Activated naive CD4-positive, alpha-beta T cell treated with anti-CD3 and anti-CD28 coated beads for 36 hours (primary cell): Measurements from ENCODE around the gene HRK. TPM values are rescaled to one million over a fixed set of nuclear protein-coding genes. Genes with fewer than 3 reads are reported as not detected.
A peak's percentile ranks its signal among the peaks of the same experiment; 100 is the strongest.

Source experiments
- CTCF ChIA-PET: fragments of 350-600 bp; sonication (Branson Sonifier 250); formaldehyde crosslinking; loops from one replicate; lab custom pipeline; 2021; ENCODE audit warnings: antibody characterized with exemption; lab: Charles Lee
- DNase-seq: peaks from one replicate; pipeline ENCODE4 v3.0.0-alpha.2; 2020
- H3K27ac Mint-ChIP-seq: one replicate; pipeline ENCODE4 v1.8.0; 2021; ENCODE audit warnings: mild to moderate bottlenecking, mixed read lengths
- H3K27me3 Mint-ChIP-seq: one replicate; pipeline ENCODE4 v1.8.0; 2021; ENCODE audit warnings: low read depth, mixed read lengths
- H3K36me3 Mint-ChIP-seq: one replicate; pipeline ENCODE4 v1.8.0; 2021; ENCODE audit warnings: low read depth, mixed read lengths
- H3K4me1 Mint-ChIP-seq: one replicate; pipeline ENCODE4 v1.8.0; 2021; ENCODE audit warnings: low read depth, mixed read lengths
- H3K4me3 Mint-ChIP-seq: one replicate; pipeline ENCODE4 v1.8.0; 2021; ENCODE audit warnings: mild to moderate bottlenecking, moderate library complexity, mixed read lengths
- H3K9me3 Mint-ChIP-seq: one replicate; pipeline ENCODE4 v1.8.0; 2021; ENCODE audit warnings: mixed read lengths
- intact Hi-C: fragments of 100-400 bp; cut with micrococcal nuclease; formaldehyde crosslinking; loops from one replicate; pipeline ENCODE4 v1.15.1; 2023
- total RNA-seq, 2 experiments: library from RNA; stranded (reverse); gene quantifications; one replicate each; pipeline ENCODE4 v1.2.3, GENCODE V29; 2021

The HRK gene
- total RNA-seq, result not detected

DNA sequence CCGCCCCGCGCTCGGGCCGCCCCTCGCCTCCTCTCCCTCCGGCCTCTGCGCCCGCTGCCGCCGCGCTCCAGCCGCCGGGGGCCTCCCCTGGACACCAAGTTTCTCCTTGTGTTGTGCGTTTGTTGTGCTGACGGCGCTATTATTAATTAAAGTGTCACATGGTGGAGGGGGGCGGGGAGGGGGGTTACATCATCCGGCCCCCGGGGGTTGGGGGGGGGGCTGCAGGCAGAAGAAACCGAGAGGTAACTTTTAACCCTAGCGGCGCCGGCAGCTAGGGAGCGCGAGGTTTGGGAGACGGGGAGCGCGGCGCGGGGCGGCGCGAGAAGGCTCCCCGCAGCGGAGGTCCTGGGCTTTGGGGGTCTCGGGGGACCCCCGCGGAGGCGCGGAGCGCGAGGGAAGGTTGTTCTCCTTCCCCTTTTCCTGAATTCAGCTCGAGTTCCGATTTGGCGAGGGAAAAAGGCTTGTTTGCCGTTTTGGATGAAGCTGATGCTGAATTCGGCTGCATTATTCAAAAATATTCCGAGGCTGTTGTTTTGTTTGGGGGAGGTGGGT is at the start of gene HRK:
HRK (minus strand) TSS at position 117 of the 552 bp plus-strand sequence. CDS start 134 bp downstream, outside the sequence.
- CTCF ChIA-PET, result interaction anchor here (0.5 to 0.8 kb wide), 3 partner anchors 44 to 241 kb away, joined by 3 read pairs; no protein-coding TSS in a partner anchor
- Mint-ChIP-seq H3K4me1 (peaks cover 26% of the 10 kb centered on the region), H3K36me3 (no peaks in the 10 kb centered on the region), H3K27ac (no peak within 1 kb of the TSS), H3K27me3 (peaks cover 62% of the 10 kb centered on the region), H3K4me3 (peak within 1 kb of the TSS; percentile 78), H3K9me3 (no peaks in the 10 kb centered on the region)
- intact Hi-C loops, result no loop called here
- DNase-seq, result no peak

DNA sequence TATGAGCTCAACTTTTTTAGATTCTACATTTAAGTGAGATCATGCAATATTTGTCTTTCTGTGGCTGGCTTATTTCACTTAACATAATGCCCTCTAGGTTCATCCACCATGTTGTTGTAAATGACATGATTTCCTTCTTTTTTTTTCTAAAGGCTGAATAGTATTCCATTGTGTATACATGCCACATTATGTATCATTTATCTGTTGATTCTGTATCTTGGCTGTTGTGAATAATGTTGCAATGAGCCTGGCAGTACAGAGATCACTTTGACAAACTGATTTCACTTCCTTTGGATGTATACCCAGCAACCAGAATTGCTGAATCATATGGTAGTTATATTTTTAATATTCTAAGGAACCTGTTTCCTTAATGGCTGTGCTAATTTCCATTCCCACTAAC is 48.6 kb upstream of the HRK start:
- CTCF ChIA-PET, result no interaction called here
- peaks cover 32% of the 10 kb centered on the region for H3K36me3 Mint-ChIP-seq
- DNase-seq, result no peak
- peaks cover 24% of the 10 kb centered on the region for H3K4me1 Mint-ChIP-seq
- intact Hi-C loops, result loop anchor here (10.0 kb wide), 2 partner anchors 805 to 1105 kb away; no protein-coding TSS in a partner anchor
- no peak overlapping the region for H3K4me3 Mint-ChIP-seq
- no peaks in the 10 kb centered on the region for H3K27me3 Mint-ChIP-seq
- H3K9me3 Mint-ChIP-seq, result no peaks in the 10 kb centered on the region
- no peak overlapping the region for H3K27ac Mint-ChIP-seq

DNA sequence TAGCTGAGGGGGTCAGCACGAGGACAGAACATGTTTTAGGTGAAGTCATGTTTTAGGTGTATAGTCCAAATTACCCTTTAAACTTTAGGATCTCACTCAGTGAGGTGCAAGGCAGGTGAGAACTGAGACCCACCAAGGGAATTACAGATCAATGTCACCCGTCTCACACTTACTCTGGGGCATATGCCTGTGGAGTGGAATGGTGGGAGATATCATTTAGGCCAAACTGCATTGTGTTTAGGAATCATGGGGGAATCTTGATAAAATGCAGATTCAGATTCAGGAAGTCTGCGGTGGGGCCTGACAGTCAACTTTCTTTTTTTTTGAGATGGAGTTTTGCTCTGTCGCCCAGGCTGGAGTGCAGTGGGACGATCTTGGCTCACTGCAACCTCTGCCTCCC is 47.3 kb upstream of the HRK start:
- no peaks in the 10 kb centered on the region for H3K9me3 Mint-ChIP-seq
- H3K27ac Mint-ChIP-seq, result no peak overlapping the region
- intact Hi-C loops, result loop anchor here (10.0 kb wide), 2 partner anchors 804 to 1106 kb away; no protein-coding TSS in a partner anchor
- no peak for DNase-seq
- peaks cover 34% of the 10 kb centered on the region for H3K4me1 Mint-ChIP-seq
- no peaks in the 10 kb centered on the region for H3K27me3 Mint-ChIP-seq
- H3K36me3 Mint-ChIP-seq, result peaks cover 23% of the 10 kb centered on the region
- CTCF ChIA-PET, result no interaction called here
- no peak overlapping the region for H3K4me3 Mint-ChIP-seq

DNA sequence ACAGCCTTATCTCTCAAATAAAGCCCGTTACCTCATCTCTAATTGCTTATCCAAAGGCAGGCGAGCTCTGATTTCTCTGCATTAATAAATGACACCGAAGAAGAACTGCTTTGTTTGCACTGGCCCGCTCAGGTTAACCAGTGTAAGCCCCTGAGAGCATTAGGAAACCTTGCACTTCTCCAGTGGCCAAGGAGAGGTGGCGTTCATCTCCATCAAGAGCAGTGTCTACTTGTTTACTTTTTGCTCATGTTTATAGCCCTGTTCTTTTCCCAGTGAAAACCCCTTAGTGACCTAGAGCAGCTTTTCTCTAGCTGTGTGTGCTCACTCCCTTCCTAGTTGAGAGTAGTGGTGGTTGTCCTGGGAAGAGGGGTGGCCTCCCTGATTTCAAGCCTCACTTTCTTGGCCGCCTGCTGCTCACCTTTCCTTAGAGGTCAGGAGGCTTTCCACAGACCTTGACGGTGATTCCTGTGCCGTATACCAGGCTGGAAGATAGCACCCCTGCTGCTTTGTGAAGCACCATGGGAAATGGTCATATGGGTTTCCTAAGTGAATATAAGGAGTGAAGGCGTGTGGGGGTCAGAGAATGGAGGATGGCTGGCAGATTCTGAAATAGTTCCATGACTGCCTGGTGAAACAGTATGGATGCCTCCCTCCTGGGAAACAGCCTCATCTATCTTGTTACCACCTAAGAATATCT is 46.2 kb upstream of the HRK start:
- peaks cover 42% of the 10 kb centered on the region for H3K4me1 Mint-ChIP-seq
- H3K27ac Mint-ChIP-seq, result no peak overlapping the region
- CTCF ChIA-PET, result interaction anchor here (1.3 kb wide), 1 partner anchor 10 kb away, joined by 4 read pairs; no protein-coding TSS in a partner anchor
- peaks cover 19% of the 10 kb centered on the region for H3K36me3 Mint-ChIP-seq
- intact Hi-C loops, result loop anchor here (10.0 kb wide), 2 partner anchors 803 to 1107 kb away; no protein-coding TSS in a partner anchor
- H3K9me3 Mint-ChIP-seq, result no peaks in the 10 kb centered on the region
- no peak overlapping the region for H3K4me3 Mint-ChIP-seq
- H3K27me3 Mint-ChIP-seq, result no peaks in the 10 kb centered on the region
- DNase-seq, result no peak

DNA sequence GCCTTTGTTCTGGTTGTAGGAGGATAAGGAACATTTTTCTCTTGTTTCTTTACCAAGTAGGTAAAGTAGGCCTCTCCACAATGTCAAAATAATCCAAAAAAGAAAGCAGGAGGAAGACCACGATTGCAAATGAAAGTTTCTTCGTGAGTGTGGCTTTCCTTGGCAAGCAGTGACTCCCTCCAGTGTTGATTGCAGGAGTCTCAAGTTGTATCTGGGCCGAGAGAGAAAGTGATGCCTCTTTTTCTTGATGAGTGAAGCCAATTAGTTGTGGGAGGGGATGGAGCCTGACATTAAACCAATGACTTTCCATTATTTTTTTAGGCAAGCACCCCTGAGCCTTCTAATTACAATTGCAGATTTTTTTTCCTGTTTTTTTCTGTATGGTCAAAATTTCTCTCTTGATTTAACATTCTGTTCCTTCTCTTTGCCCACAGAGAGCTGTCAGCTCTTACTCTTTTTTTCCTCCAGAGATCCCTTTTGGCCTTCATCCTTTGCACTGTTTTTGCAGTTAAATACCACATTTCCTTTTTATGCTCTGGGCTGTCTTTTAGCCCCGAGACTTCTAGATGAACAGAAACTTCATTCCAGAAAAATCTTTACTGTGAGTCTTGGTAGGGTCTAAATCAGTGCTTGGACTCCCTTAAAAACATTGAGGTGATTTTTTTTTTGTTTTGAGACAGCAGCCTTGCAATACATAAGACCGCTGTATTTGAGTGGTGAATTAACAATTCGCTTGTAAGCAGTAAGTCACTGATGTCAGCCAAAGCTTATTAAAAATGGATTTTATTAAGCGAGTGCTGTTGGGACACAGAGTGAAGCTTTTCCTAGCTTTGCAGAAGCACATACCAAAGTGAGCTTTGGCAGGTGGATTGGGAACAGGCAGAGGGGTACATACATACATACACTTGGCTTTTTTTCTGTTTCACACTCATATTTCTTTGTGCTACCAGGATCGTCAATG is 45.3 kb upstream of the HRK start:
- Mint-ChIP-seq H3K4me1 (peaks cover 48% of the 10 kb centered on the region), H3K36me3 (peaks cover 19% of the 10 kb centered on the region), H3K4me3 (no peak overlapping the region), H3K27me3 (no peaks in the 10 kb centered on the region), H3K9me3 (no peaks in the 10 kb centered on the region), H3K27ac (no peak overlapping the region)
- CTCF ChIA-PET, result interaction anchor here (1.3 kb wide), 1 partner anchor 11 kb away, joined by 4 read pairs; no protein-coding TSS in a partner anchor
- no peak for DNase-seq
- intact Hi-C loops, result loop anchor here (10.0 kb wide), 2 partner anchors 802 to 1108 kb away; no protein-coding TSS in a partner anchor

DNA sequence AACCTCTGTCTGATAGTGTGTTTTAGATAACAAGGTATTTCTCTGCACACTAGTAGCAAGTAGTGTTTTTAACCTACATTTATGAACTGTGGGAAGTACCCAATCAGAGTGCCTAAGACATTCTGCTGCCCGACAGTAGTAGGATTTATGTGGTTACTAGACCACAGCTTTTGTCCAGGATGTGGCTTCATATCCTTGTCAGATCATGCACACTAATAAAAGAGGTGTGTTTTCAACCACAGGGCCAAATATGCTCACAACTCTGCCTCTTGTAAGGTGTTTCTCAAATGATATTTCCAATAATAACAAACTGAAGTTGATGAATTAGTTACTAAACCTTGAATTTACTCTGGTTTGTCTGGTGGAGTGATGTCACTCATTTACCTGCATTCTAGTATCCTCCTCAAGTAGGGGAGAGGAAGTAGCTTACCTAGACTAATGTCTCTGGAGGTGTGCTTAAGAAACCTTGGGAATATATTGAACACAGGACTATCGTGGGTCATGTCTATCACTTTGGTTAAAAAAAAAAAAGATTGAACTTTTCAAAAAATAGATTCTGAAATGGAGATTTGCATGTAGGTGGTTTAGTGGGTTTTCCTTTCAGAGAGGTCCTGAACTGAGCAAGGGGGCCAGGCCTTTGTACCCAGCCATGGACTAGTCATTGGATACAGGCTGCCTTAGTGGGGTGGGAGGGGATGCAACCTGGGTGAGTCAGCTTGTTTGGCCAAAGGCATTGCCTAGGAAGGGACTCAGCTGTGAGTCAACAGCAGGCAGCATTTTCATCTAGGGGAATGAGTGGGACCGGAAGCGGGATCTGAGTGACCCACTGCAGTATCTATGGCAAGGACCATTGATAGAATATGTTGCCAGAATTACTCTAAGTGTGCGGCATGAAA is 43.6 kb upstream of the HRK start:
- peak; percentile 70 for DNase-seq
- H3K4me3 Mint-ChIP-seq, result no peak overlapping the region
- H3K27me3 Mint-ChIP-seq, result peaks cover 3% of the 10 kb centered on the region
- no peaks in the 10 kb centered on the region for H3K9me3 Mint-ChIP-seq
- no peak overlapping the region for H3K27ac Mint-ChIP-seq
- intact Hi-C loops, result loop anchor here (5.0 to 10.0 kb wide), 4 partner anchors 207 to 1110 kb away; partner anchors contain the start of gene MED13L
- H3K36me3 Mint-ChIP-seq, result peaks cover 18% of the 10 kb centered on the region
- CTCF ChIA-PET, result interaction anchor here (0.6 kb wide), 2 partner anchors 44 to 594 kb away, joined by 3 read pairs; partner anchors contain the start of gene HRK
- peaks cover 66% of the 10 kb centered on the region for H3K4me1 Mint-ChIP-seq

DNA sequence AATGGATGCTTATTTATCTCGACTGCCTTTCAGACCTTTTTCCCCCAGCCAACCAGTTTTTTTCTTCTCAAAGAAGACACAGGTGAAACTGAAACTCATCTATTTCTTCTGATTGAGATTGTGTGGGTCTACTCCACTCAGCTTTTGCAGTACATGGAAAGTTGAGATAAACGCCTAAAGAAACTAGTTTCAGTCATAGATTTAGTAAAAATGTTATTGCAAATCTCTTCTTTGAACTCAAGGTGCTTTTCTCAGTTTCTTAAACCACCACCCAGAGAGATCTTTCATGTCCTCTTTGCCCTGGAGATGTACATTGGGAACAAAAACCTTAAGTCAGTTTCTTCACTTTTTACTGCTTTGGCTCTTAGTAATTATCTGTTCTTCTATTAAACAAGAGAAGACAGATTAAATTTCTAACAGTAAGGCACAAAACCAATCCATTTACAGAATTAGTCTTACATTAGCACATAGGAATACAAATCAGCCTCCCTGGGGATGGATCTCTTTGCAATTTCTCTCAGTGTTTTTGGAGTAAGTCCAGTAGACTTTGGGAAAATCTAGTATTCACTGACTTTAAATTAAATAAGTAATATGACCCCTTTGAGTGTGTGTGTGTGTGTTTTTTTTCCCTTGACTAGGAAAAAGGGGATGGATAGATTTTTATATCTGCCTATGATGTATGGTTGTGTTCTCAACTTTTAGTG is 41.1 kb upstream of the HRK start:
- no peak for DNase-seq
- intact Hi-C loops, result loop anchor here (1.0 to 10.0 kb wide), 9 partner anchors 11 to 1112 kb away; partner anchors contain the start of genes MAP1LC3B2, MED13L, RNFT2 and SPRING1
- H3K4me1 Mint-ChIP-seq, result peaks cover 72% of the 10 kb centered on the region
- CTCF ChIA-PET, result interaction anchor here (0.7 kb wide), 1 partner anchor 192 kb away, joined by 7 read pairs; no protein-coding TSS in a partner anchor
- no peaks in the 10 kb centered on the region for H3K9me3 Mint-ChIP-seq
- H3K4me3 Mint-ChIP-seq, result no peak overlapping the region
- H3K27me3 Mint-ChIP-seq, result peaks cover 3% of the 10 kb centered on the region
- peak overlapping the region; percentile 28 for H3K27ac Mint-ChIP-seq
- H3K36me3 Mint-ChIP-seq, result peaks cover 11% of the 10 kb centered on the region

DNA sequence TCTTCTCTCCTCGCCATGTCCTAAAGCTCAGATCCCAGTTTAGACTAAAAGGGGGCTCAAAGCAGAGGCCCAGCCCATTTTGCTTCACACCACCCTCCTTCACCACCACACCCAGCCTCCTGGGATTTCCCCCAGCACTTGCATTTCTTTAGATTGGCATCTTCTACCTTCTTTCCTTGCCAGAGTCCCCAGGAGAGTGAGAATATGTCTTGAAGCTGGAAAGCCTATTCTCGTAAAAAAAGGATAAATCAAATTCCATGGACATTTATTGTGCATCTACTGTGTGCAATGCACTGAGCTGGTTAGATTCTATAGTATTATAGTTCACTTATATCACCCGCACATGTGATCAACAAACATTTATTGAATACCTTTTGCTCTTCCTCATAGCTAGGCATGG is 39.7 kb upstream of the HRK start:
- no peak overlapping the region for H3K27ac Mint-ChIP-seq
- H3K9me3 Mint-ChIP-seq, result no peaks in the 10 kb centered on the region
- CTCF ChIA-PET, result interaction anchor here (0.6 kb wide), 2 partner anchors 9 to 34 kb away, joined by 3 to 4 read pairs; no protein-coding TSS in a partner anchor
- no peak overlapping the region for H3K4me3 Mint-ChIP-seq
- intact Hi-C loops, result loop anchor here (5.0 to 10.0 kb wide), 4 partner anchors 211 to 1114 kb away; partner anchors contain the start of gene MED13L
- peaks cover 3% of the 10 kb centered on the region for H3K27me3 Mint-ChIP-seq
- DNase-seq, result no peak
- H3K4me1 Mint-ChIP-seq, result peaks cover 70% of the 10 kb centered on the region
- H3K36me3 Mint-ChIP-seq, result peaks cover 14% of the 10 kb centered on the region

DNA sequence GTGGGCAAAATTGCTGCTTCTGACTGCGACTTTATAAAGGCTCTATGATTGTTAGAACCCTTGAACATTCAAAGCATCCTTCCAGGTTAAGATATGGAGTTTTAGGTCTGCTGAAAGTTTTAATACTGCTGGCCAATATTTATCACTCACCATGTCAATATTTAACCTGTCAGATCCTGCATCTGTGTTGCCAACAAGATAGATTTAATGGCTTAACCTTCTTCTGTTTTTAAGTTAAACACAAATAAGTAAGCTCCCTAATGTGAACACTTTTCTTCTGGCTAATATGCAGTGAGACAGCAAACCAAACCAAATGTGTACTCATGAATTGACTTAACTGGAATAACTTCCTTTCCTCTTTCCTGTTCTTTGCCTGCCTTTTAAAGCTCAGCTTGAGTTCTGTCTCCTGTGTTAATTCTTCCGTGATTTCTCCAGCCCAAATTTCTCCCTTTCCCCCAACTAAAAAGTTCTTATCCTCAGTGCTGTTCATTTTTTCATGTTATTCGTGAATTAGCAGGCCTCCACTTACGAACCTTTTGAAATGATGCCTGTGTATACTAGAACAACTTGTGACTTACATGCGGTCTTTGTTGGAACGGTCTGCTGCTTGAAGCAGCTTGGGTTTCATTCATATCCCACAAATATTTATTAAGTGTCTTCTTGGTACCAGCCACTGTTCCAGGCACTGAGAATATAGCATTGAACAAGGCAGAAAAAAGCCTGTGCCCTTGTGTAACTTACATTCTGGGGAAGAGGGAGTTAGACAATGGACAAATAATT is 38.7 kb upstream of the HRK start:
- Mint-ChIP-seq H3K4me1 (peaks cover 63% of the 10 kb centered on the region), H3K27ac (no peak overlapping the region), H3K9me3 (no peaks in the 10 kb centered on the region), H3K36me3 (peaks cover 15% of the 10 kb centered on the region), H3K4me3 (no peak overlapping the region), H3K27me3 (peaks cover 3% of the 10 kb centered on the region)
- intact Hi-C loops, result loop anchor here (5.0 to 10.0 kb wide), 4 partner anchors 212 to 1115 kb away; partner anchors contain the start of gene MED13L
- CTCF ChIA-PET, result no interaction called here
- DNase-seq, result no peak

DNA sequence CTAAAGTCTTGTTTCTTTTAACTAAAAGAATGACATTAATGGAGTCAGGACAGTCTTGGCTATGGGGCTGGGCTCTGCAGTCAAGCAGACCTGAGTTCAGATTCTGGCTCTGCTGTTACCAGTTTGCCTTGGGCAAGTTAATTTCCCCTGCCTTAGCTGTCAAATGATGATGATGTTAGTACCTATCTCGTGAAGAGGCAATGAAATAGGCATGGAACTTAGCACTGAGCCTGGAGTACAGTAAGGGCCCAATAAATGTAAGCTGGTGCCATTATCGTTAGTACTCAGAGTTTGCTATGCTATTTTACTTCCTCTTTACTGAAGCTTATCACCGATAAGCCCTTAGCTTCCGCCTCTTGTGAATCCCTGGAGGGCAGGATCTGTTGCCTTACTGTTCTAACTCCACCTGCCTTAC is 38.0 kb upstream of the HRK start:
- Mint-ChIP-seq H3K4me3 (no peak overlapping the region), H3K9me3 (no peaks in the 10 kb centered on the region), H3K27ac (no peak overlapping the region), H3K36me3 (peaks cover 15% of the 10 kb centered on the region), H3K4me1 (peaks cover 57% of the 10 kb centered on the region), H3K27me3 (peaks cover 3% of the 10 kb centered on the region)
- no peak for DNase-seq
- intact Hi-C loops, result no loop called here
- CTCF ChIA-PET, result no interaction called here
